GM18867 (cell line): Measurements from ENCODE around the gene FRS2.

ENCODE experiments used
- ATAC-seq: cut with Tn5 transposase; IDR thresholded peaks from one replicate; pipeline ENCODE4 v1.9.1; 2021; ENCODE audit warnings: mild to moderate bottlenecking, moderate library complexity; ENCODE audit not compliant: unreplicated experiment

Gene FRS2

DNA sequence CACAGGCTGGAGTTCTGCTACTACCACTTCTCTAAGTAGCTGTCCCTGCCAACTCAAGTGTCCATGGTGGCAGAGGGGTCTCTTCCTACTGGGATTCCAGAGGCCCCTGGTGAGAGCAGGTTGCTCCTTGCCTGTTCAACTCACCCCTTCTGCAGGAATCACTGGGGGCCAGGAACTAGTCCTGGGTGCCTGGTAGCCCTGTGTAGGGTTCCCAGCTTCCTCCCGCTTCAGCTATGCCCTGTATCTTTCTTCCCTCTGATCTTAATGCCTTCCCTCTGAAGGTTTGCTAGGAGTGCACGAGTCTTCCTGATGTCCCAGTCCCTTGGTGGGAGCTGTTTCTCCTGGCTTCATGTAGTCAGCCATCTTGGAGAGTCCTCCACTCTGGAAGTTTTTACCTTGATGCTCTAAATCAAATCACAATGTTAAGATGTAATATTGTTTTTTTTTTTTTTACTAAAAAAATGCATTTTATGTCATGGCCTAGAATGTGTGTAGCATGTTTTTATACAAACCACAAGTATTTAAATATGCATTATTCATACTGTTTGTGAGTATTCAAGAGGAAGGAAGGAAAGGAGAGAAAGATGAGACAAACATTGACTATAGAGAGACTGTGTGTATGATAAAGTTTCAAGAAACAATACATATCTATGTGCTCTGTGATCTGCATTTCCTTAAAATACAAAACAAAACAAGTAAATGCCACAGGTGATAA is 54.7 kb downstream of the FRS2 start:
- no peak for ATAC-seq

DNA sequence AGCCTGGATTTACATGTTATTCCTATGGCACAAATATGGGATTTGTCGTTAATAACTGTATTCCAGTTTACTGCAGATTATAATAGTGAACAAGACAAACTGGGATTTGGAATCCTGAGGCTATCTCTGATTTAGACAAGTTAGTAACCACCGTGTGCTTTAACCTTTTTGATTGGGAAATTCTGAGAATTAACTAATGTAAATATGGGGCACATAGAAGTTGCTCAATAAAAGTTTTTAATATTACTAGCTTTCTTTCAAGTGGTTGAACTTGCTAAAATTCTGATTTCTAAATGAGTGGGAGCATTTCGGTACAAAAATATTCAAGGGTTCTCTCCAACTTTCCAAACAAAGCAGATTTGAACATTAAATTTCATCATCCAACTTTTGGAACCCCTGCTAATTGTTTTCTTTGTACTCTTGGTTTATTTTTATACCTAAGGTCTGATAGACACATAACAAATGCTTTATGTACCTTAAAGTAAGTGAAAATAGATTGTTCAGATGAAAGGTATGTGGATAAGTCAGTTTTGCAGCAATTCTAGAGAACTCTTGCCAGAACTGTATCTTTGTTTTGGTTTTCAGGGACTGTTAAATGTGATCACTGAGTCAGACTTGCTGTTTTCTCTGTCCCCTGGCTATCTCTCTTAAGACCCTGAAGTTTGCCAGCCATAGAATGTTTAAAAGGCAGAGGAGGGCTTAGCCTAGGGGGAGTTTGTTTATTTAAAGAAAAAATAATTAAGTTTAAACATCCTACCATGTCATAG is 57.5 kb downstream of the FRS2 start:
- ATAC-seq, result no peak

DNA sequence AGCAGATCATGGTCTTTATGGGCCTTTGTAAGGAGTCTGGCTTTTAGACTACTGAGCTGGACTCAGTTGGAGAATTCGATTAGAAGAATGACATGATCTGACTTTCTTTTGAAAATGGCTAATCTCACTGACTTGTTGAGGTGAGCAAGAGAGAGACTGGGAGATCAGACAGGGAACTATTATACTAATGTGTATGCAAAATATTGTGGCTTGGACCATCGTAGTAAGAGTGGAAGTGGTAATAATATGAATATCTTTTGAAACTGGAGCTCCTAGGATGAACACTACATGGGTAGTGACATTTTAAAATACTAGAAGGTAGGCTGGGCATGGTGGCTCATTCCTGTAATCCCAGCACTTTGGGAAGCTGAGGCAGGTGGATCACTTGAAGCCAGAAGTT is 58.8 kb downstream of the FRS2 start:
- ATAC-seq, result no peak

DNA sequence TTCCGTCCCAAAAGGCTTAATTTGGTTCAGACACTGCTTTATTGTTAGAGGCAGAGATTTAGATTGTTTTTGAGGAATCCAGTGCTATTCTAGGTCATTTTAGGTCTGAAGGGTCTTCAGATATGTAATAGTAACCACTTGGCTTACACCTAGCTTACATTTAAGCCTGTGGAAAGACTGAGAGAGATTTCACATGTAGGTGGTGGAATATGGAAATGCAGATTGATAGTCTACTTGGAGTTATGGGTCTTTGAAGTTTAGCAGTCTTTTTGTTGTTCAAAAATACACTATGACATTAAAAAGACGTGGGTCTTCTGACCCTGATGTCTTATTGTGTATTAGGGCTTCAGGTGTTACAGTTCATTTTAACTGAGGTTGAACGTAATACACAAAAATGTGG is 63.7 kb downstream of the FRS2 start:
- no peak for ATAC-seq

DNA sequence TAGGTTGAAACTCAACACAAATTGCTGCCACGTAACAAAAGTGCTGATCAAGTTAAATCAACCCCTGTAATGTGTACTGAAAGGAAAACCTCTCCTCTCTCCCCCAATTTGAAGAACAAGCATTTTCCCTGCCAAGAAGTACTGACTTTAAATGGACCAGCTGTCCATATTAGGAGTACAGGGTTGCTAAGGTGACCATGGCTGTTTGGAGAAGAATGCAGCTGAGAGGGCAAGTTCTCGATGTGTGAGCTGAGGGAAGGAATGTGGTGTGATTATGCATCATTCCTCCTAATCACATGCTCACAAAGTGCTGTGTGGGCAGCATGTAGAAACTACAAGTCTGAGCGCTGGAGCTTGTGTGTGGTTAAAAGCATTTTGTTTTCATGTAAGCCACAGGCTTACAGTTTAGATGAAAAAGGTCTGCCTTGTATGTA is 64.2 kb downstream of the FRS2 start:
- ATAC-seq, result peak; percentile 82

DNA sequence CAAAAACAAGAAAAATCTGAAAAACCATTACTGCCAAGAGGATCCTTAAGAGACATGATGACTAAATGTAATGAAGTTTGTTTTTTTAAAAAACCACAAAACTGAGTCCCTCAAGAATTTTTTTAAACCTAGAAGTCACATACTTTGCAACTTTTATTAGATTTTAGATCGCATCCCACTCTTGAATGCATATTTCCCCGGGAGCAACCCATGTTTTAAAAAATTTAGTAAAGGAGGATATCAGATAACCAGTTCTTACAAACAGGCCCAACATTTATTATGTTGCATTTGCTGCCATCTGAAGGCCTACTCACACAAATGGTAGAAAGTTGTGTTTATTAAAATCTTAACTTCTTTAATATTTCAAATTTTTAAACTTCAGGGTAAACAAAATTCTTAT is 70.8 kb downstream of the FRS2 start:
- no peak for ATAC-seq

DNA sequence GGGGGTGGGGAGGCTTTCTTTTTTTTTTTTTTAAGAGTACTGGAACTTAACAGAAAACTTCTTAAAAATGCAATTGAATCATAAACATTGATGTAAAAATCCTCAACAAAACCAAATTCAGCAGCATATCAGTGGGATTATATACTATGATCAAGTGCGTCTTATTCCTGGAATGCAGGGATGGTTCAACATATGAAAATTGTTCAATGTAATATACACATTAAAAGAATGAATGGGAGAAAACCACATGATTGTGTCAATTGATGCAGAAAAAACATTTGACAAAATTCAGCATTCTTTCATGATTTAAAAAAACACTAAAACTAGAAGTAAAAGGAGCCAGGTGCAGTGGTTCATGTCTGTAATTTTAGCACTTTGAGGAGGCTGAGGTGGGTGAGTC is 73.9 kb downstream of the FRS2 start:
- no peak for ATAC-seq

DNA sequence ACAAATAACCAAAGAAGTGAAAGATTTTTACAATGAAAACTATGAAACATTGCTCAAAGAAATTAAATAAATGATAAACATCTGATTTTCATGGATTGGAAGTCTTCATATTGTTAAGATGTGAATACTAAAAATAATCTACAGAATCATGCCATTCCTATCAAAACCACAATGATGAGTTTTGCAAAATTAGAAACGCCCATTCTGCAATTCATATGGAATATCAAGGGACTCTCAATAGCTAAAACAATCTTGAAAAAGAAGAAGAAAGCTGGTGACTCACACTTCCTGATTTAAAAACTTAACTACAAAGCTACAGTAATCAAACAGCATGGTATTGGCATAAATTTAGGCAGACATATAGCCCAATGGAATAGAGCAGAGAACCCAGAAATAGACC is 74.9 kb downstream of the FRS2 start:
- ATAC-seq, result no peak

DNA sequence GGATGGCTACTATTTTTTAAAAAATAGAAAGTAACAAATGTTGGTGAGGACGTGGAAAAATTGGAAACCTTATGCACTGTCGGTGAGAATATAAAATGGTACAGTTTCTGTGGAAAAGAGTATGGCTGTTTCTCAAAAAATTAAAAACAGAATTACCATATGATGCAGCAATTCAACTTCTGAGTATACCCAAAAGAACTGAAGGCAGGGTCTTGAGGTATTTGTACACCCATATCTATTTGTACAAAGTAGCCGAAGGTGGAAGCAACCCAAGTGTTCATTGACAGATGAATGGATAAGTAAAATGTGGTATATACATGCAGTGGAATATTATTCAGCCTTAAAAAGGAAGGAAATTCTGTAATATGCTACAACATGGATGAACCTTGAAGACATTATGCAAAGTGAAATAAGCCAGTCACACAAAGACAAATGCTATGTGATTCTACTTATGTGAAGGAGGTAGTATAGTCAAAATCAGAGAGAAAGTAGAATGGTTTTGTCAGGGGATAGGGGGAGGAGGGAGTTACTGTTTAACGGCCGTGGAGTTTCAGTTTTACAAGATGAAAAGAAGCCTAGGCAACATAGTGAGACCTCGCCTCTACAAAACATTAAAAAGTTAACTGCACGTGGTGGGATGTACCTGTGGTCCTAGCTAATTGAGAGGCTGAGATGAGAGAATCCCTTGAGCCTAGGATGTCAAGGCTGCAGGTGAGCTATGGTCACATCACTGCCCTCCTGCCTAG is 76.7 kb downstream of the FRS2 start:
- peak; percentile 83 for ATAC-seq

DNA sequence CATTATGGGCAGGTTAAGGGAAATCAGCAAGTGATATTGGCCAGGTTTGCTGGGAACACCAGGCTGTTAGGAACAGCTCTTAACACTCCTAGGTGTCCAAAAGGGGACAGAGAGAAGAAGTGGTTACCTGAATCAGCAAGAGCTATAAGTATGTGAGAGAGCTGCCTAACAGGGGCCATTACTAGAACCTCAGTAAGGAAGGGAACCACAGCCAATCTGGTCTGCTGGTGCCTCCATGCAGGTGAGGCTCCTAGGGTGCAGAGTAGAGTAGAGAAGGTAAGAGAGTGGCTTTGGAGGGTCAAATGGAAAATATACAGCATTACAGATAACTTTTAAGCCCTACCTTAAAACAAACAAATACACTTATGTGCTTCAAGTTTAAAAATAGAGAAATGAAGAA is 78.5 kb downstream of the FRS2 start:
- no peak for ATAC-seq

DNA sequence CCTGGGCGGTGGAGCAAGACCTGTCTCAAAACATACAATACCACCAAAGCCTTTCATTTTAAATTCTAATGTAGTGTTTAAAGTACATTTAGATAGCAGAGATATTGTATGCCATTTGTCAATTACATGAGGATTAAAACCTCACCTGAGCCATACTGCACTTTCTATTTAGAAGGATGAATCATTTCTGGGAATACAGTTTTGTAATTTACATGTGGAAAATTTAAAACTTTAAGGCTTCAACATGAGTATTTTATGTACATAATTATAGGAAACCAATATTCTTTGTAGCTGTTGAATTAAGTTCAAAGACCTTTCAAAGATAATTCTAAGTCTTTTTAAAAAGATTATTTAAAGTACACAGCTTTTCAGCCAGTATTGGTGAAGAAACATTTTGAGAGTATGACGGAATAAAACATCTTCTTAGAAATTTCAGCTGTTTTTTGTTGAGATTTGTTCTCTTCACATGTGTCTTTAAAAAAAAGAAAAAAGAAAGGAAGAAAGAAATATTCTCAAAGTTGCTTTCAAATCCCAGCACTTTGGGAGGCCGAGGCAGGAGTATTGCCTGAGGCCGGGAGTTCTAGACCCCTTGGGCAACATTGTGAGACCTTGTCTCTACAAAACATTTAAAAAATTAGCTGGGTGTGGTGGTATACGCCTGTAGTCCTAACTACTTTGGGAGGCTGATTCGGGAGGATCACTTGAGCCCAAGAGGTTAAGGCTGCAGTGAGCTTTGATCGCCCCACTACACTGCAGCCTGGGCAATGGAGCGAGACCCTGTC is 80.6 kb downstream of the FRS2 start:
- ATAC-seq, result no peak

DNA sequence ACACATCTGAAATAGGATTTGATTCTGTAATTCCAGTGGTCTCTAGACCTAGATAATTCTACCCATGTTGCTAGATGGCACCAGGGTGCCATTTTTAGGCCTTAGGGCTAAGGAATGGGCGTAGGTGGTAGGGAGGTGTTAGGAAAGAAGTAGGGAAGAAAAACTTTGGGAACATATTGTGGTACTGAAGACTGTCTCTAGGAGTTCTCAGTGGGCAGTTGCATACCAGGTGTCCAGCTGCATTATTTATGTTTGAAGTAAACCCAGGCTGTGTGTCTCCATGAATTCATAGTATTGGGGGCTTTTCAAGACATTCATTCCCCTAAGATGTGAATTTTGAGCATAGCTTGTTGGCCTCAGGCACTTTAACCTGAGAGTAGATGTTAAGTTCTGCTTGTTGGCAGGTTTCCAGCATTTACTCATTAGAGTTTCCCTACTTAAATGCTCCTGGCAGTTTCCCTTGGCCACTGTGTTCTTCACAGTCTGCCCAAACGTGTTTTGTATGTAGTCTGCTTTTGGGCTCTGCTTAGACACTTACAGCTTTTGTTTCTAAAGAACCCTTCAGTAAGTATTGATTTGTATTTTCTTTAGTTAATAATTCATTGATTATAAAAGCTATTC is 83.5 kb downstream of the FRS2 start:
- ATAC-seq, result no peak

DNA sequence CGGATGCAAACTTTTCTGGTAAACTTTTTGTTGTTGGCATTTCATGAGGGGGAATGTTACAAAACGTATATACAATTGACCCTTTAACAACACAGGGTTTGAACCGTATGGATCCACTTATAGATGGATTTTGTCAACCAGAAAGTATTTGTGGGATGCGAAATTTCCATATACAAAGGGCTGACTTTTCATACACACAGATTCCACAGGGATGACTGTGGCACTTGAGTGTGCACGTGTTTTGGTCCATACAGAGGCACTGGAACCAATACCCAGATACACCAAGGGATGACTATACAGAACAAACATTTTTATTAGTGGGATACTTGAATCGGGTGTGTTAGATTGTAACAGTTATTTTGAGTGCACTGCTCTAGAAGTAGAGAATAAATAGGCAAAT is 85.3 kb downstream of the FRS2 start:
- ATAC-seq, result no peak

DNA sequence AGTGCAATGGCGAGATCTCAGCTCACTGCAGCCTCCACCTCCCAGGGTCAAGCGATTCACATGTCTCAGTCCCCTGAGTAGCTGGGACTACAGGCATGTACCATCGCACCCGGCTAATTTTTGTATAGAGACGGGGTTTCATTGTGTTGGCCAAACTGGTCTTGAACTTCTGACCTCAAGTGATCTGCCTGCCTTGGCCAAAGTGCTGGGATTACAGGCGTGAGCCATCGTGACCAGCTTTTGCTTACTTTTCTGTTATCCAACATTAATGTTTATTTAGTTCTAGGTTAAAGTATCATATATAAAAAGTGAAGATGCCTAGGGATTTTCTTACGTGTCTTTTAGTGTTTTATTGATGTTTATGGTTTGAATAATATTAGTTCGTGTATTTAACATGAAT is 86.2 kb downstream of the FRS2 start:
- ATAC-seq, result no peak

DNA sequence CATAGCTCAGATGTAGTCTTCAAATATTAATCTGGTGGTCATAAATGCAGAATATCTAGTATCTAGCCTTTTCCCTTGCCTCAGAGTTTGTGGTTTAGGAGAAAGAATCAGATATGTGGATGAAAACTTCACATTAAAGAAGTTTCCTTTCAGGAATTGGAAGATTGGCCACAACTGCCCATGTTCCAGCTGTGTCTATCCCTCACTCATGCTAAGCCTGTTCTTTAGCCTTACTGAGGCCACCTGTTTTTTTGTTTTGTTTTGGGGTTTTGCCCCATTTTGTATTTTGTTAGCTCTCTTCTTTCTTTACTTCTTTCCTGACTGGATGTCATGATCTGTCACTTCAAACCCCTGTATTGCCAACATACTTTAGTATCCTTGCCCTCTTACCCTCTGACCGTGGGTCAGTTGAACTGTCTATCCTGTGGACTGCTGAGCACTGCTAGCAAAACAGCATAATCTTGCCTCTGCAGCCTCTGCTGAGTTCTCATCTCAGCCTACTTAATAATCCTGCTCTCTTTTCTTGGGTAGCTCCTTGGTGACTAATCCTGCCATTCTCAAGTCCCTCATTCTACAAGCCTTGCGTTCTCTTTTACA is 93.1 kb downstream of the FRS2 start:
- no peak for ATAC-seq

DNA sequence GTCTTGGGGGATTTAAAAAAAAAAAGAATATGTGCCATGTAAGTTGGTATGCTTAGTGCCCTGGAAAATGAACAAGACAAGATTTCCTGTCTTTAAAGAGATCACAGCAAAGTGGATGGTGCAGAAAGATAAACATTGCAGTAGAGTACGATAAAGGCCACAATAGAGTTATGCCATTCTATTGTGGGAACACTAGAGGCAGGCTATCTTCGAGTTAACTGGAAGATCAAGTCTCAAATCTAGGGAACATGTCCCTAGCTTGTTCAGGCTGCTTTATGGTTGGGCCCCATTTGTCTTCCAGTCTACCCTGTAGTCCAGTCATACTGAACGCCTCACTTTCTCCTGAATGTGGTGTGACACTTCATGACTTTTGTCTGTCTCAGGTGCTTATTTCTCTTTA is 96.4 kb downstream of the FRS2 start:
- no peak for ATAC-seq

DNA sequence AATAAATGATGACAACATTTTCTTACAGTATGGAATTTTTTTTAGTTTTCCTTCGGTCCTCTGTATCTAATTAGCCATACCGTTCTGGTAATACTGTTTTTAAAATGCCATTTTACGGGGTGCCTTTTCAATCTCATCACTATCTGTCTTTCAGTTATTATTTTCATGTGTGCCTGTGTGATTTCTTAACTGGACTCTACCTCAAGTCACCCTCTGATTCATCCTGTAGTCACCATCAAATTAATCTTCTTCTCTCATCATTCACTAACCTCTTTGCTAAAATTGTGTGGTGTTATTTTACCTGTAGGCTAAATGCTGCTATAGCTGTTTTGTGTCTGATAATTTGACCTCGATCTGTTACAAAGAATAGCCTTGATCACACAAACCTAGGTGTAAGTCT is 99.0 kb downstream of the FRS2 start:
- ATAC-seq, result no peak

DNA sequence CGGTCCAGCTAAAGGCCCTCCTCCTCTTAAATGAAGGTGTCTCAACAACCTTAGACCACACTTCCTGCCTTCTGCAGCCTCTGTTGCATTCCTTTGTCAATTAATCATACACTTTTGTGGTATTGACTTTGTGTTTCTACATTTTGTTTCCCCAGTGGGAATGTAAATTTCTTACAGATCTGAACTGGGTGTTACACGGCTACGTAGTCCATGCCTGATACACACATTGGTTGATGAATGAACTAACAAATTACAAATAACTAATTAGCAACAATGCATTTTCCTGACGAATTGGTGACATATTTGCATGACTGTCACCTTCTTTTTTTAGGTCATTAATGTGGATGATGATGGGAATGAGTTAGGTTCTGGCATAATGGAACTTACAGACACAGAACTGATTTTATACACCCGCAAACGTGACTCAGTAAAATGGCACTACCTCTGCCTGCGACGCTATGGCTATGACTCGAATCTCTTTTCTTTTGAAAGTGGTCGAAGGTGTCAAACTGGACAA is 99.9 kb downstream of the FRS2 start:
- no peak for ATAC-seq

DNA sequence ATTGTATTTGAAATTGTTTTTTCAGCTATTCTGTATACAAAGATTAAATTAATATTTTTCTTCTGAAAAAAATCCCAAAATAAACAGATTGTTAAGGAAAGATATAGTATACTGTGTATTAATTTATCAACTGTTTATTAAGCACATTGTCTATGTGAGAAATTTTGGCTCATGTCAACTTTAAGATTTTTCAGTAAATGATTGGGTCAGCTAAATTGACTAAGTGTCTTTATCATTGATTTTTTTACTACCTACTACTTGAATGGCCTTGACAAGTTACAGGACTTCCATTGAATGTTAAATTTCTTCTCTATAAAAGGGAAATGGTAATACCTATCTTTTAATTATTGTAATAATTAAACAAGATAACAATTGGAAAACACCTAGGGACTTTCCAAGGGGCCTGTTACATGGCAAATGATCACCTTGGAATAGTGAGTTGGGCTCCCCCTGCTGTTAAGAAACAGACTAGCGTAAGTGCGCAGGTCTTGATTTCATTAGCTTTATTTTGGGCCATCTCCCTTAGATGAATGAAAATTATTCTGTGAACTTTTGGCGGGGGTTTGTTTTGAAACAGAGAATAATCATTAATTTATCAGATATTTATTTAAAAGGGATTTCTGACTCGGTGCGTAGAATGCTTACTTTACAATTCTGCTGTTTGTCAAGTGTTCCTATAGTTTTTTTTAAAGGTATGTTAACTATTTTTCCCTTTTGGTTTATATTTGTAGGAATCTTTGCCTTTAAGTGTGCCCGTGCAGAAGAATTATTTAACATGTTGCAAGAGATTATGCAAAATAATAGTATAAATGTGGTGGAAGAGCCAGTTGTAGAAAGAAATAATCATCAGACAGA is 100.6 kb downstream of the FRS2 start:
- no peak for ATAC-seq
